GM18858 (cell line): ENCODE measurements around the gene TMEM114.

Source experiments
- ATAC-seq: cut with Tn5 transposase; IDR thresholded peaks from one replicate; pipeline ENCODE4 v1.9.1; 2021; ENCODE audit not compliant: unreplicated experiment

TMEM114 gene

DNA sequence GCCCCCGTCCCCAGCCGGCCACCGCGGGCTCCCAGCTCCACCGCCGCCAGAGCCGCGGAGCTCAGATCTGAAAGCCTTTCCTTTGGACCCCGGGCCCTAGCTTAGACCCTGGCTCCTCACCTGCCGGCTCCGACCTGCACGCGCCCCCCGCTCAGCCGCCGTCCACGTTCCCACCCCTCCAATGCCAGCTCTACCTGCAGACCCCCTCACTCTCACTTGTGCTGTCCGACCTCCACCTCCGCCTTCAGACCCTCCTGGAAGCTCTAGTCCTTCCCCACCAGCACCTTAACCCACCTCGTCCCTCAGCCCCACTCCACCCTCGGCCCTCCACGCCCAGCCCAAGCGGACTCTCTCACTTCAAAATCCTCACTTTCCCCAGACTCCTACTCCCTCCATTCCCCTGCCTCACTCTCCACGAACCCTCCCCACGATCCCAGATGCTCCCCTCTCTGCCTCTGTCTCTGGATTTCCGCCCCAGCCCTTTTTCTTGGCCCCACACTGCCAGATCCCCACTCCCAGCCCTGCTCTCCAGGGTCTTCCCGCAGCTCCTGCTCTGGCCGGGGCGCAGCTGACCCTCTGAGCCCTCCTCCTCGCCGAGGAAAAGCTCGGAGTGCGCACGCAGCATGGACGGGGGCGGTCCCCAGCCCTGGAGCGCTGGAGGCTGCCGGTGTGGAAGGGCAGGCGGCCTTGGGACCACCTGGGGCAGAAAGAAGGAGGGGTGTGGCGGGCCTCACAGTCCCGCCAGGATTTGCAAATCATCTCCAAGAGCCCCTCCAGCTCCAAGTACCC, at the start of gene TMEM114:
TSS of gene TMEM114 (minus strand) at position 612 of the 789 bp plus-strand sequence. CDS start 673 bp downstream, outside the sequence.
- ATAC-seq = no peak

DNA sequence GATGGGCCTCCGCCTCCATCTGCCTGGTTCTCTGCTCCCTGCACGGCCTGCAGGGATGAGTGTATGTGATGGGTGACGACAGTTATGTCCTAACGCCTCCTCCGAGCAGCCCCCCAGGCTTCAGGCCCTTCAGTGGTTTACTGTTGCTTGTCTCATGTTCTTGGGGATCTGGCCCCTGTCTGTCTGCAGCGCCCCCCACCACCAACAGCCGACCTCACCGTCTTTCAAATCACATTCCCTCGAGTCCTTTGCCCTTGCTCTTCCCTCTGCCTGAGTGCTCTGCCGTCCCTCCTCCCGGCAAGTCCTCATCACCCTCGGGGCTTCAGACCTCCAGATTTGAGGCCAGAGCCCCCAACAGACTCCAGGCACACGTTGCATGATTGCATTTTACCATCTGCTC, 49.4 kb upstream of the TMEM114 start:
- ATAC-seq = no peak

DNA sequence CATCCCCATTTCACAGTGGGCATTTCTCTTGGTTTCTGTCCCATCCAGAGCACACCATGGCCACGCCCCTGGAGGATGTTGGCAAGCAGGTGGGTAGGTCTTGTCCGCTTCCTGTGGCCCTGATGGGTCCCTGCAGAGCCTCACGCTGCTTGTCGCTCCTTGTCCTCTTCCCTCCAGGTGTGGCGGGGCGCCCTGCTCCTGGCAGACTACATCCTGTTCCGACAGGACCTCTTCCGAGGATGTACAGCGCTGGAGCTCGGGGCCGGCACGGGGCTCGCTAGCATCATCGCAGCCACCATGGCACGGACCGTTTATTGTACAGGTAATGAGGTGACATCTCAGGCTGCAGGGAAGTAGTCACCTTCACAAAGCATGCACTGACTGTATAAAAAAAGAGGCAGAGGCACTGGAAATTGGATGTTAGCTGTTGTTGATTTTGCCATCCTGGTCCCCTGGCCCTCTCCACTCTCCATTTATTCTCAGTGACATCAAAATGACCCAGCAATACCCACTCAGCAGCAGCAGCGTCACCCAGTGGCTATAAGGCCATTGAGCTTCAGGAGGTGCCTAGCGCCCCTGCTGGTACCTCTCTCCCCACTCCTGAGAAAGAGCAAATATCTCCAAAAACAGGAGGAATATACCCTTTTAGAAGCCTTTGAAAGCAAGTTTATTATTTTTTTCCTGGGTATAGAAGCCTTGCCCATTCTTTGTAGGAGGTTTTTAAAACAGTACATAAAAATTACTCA, 44.9 kb upstream of the TMEM114 start:
- no peak for ATAC-seq

DNA sequence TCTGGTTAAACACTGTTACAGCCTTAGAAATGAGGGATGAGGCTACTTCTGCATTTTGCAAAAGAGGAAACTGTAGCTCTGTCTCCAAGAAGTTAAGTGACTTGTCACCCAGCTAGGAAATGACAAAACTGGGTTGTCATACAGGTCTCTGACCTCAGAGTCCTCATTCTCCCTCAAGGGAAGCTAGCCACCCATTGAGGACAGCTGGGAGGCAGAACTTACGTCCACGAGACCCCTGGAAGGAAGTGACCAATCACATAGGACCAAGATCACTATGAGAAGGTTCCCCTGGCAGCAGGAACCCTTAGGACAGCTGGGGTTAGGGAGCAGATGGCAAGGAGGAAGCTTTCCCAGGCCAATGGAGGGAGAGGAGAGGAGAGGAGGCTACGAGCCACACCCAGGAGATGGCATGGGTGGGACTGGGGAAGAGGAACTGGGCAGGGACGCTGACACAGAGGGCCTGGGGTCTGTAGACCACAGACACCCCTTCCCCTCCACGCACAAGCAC, 42.4 kb upstream of the TMEM114 start:
- ATAC-seq = no peak

DNA sequence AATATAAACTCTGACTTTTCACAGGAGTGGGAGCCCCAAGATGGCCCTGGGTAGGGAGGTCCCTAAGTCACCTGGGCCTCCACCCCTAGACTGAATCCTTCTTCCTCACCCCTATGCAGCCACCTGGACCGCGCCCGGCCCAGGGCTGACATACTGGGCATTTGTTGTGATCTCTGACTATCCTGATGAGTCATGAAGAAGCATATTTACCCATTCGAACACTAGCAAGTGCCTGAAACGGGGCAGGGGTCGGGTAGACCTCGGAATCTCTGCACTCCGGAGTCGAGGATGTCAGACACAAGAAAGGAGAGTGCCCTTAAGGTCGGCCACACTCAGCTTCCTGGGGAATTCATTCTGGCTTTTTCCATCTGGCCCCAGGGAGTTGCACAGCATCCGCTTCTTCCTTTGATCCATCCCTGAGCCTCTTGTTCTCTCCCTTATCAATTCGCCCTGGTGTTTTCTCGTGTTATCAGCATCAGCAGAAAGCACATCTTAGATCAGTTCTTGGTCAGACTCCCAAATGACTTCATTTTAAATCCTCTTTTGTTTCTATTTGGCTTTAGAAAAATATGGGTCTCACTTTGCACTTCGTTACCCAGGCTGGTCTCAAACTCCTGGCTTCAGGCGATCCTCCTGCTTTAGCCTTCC, 41.6 kb upstream of the TMEM114 start:
- no peak for ATAC-seq

DNA sequence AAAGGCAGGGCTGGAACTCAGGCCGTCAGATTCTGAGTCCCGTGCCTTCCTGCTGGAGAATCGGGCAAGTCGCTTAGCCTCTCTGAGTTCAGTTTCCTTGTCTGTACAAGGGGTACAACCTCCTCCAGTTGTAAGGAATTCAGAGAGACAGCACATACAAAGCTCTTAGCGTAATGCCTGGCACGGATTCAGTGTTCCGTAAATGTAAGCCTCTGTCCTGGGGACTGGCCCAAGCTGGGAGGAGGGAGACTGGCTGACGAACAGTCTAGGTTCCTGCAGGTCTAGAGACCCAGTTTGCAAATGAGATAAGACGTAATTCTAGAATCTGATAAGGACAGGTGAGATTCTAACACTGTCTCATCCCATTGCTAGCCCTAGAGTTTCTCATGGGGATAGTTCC, 41.1 kb upstream of the TMEM114 start:
- no peak for ATAC-seq

DNA sequence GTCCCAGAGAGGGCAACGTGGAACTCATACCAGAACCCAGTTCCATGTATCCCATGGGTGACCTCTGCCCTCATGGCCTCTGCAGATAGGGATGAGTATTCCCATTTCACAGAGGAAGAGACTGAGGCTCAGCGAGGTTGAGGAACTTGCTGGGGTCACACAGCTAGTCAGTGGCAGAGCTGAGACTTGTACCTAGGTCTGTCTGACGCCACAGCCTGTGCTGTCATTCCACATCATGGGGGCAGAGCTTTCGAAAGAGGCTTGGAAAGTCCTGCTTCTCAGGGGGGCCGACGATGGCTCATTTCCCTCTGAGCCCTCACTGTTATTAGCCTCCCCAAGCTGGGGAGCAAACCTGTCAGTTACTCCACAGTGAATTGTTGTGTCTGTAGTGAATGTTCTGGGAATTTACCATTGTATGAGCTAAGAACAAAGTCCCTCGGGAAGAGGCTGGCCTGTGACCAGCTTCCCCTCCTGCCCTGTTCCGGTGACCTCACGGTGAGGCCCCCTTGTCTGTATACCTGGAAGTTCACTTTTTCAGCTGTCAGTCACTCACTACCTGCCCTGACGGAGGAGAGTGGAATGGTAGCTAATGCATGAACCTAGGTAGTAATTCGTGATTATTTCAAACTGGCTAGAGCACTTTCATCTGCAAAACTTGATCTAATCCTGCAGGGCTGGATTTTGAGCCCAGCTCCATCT, 40.1 kb upstream of the TMEM114 start:
- ATAC-seq = no peak

DNA sequence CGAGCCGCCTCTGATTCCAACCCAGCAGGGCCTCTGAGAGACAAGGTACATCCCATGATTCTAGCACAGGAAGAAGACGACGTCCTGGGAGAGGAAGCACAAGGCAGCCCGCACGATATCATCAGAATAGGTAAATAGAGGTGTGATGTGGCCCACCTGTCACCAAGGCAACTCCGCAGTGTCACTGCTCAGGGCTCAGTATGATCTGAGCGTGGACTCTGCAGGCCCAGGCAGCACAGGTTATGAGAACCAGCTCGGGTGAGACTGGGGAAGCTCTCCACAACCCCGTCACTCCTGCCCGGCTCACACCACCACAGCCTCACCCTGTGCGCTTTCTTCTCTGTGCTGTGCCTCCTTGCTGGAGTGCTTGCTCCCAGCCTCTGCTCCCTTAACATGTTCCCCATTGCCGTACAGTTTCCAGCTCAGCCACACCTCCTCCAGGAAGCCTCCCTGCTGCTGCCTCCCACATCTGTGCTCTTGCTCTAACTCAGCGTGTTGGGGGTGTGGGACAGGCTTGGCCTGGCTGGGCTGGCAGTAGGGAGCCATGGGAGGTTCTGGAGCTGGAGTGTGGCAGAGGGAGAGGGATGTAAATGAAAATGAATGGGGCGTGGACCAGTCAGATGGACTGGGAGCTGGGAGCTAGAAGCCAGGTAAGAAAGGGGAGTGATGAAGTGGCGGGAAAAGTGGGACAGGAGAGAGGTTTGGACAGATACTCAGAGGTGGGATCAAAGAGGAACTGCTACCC, 38.8 kb upstream of the TMEM114 start:
- ATAC-seq = no peak

DNA sequence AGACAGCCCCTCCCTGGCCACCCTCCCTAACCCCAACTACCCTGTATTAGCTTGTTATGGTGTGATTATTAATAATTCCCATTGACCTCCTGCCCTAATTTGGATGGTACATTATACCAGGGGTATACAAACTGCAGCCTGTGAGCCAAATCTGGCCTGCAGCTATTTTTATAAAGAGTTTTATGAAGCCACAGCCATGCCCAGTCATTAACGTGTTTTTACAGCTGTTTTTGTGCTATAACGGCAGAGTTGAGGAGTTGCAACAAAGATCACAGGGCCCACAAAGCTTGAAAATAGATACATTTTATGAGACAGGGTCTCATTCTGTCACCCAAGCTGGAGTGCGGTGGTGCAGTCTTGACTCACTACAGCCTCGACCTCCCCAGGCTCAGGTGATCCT, 37.1 kb upstream of the TMEM114 start:
- ATAC-seq = no peak

DNA sequence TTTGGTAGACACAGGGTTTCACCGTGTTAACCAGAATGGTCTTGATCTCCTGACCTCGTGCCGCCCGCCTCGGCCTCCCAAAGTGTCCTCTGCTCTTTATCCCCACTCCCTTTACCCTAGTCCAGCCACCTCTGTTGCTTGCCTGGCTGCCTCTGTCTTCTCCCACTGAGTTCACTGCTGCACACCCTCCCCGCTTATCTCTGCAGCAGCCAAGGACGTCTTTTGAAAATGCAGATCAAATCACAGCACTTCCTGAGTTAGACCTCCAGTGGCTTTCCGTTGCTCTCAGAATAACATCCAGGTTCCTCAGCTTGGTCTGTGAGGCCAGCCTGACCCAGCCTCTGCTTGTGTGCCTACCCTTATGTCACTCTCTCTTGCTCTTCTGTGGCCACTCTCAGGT, 36.6 kb upstream of the TMEM114 start:
- ATAC-seq = no peak

DNA sequence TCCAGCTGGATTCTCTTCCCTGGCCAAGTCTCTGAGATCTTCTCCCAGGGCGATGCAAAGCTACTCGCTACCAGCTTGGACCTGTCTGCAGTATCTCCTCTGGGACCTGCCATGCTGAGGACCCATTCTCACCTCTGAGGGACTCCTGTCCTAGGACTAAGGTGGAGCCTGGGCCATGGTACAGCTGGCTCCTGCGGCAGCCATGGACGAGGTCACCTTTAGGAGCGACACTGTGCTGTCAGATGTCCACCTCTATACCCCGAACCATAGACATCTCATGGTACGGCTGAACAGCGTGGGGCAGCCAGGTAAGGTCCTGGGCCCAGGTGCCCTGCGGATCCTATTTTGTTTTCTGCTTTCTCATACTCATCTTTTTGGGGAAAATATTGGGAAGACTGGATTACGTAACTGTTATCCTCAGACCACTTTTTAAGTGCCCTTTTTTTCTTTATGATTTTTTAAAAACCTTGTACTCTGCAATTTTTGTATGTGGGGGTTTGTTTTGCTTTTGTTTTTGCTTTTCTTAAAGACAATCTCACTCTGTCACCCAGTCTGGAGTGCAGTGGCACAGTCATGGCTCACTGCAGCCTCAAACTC, 35.3 kb upstream of the TMEM114 start:
- no peak for ATAC-seq

DNA sequence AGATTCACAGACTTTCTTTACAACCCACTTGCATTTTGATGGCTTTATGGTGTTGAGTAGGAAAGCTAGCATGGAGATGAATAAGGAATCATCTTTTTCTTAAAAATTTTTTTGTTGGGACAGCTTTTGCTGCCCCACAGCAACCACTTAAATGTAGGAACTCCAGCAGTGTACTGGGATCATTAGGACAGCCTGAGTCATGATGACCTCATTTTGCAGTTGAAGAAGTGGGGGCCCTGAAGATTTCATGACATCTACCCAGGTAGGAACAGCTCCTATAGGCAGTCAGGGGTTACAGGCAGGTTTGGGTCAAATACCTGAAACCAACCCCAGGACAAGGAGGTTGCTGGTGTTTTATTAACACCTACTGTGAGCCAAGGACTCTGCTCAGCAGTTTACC, 33.3 kb upstream of the TMEM114 start:
- no peak for ATAC-seq

DNA sequence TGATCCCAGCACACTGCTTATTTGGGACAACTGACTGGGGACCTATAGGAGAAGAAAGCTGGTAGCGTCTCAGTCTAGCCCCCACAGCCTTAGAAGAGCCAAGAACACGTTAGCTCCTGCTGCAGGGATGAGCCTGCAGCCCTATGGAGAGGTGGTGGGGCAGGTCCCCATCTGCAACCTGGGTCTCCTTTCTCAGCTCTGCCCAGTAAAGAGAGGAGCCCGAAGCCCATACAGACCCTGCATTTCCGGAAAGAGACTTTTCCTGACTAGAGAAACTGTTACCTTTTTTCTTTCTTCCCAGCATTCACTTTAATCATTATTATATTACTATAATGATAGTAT, 32.0 kb upstream of the TMEM114 start:
- no peak for ATAC-seq

DNA sequence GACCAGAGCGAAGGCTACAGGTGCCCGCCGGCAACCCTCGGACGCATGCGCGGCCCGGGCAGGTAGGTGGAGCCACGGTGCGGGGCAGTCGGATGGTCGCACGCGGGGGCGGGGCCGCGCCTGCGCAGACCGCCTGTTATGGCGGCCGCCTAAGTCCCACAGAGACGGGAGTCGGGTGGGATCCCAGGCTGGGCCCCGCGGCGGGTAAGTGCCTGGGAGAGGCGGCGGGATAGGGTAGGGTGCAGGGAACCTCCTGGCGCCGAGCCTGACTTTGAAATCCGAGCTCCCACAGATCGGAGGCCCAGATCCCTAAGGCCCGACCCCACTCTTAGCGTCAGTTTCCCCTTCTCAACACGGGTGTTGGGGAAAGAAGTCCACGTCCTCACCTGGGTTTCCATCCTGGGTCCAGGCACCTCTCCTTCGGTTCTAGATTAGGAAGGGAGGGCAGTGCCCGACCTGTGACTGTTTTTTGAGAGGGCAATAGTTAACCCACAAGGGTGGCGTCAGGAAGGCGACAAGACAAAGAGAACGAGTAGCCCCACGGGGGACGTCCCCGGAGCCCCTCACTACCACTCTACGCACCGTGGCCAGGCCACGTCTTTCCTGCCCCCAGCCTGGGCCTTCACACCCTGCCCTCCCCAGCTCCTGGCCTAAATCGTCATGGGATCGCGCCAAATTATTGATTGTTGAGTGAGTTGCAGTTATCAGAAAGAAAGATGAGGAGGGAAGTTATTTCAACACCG, 31.4 kb upstream of the TMEM114 start, which contains the start of gene METTL22:
TSS of gene METTL22 (plus strand) at position 127 of the 743 bp plus-strand sequence. CDS start 3,968 bp downstream, outside the sequence.
- peak; percentile 85 for ATAC-seq

DNA sequence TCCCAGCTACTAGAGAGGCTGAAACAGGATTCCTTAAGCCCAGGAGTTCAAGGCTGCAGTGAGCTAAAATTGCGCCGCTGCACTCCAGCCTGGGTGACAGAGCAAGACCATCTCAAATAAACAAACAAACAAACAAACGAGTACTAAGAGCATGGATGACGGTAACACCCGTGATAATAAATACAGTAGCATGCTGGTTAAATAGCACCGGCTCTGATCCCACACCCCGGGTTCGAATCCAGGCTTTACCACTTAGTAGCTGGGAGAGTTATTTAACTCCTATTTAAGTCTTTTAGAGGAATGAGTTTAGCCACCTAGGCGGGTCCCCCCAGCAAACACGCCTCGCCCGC, 30.9 kb upstream of the TMEM114 start:
- ATAC-seq = no peak

DNA sequence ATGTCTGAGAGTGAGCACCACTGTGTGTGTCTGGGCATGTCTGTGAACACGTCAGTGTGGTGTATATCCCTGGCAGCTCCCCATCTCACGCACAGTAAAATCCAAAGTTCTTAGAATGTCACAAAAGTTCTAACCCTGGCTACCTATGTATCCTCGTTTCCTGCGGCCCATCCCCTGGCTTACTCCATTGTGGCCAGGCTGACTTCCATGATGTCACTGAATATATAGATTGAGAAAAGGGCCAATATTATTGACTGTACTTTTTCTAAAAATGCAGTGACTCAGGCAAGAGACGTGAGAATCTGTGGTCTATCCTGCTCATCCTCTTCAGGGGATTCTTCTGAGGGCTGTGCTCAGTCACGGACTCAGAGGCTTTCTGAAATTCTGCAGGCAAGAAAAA, 30.2 kb upstream of the TMEM114 start:
- no peak for ATAC-seq

DNA sequence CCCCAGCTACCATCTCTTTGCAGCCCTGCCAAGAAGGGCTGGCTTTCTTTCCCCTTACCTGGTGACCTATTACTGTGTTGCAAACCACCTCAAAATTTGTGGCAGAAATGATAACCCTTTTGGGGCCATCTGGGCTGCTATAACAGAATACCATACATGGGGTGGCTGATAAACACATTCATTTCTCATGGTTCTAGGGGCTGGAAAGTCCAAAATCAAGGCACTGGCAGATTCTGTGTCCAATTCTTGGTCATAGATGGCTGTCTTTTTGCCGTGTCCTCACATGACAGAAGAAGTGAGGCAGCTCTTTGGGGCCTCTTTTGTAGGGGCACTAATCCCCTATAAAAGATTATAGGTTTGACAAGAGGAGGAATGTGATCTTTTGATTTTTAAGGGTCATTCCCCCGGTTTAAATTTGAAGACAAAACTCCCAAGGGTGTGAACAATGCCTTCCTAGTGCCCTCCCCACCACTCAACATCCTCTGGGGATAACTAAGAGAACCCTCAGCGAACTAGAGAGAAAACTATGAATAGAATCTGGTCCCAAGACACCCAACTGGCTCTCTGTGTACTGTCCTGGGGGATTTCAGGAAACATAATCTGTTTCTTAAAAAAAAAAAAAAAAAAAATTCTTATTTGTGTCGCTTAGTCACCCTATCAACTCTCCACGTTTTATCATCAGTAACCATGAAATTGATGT, 29.5 kb upstream of the TMEM114 start:
- ATAC-seq = no peak

DNA sequence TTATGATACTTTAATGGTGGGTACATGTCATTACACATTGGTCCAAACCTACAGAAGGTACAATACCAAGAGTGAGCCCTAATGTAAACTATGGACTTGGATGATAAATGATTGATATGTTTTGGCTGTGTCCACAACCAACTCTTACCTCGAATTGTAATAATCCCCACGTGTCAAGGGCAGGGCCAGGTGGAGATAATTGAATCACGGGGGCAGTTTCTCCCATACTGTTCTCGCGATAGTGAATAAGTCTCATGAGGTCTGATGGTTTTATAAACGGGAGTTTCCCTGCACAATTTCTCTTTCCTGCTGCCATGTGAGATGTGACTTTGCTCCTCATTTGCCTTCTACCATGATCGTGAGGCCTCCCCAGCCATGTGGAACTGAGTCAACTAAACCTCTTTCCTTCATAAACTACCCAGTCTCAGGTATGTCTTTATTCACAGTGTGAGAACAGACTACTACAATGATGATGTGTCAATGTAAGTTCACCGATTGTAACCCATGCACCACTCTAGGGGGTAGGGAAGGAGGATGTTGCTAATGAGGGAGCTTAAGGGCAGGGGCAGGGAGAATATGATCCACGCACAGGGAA, 24.2 kb upstream of the TMEM114 start:
- ATAC-seq = no peak
